ENCODE measurements around the gene RPS6KA2.

Gene RPS6KA2

GRCh38 chr6:166615059-166615770 lies 11.8 kb downstream of the RPS6KA2 start:
- DNase-seq (ENCODE audit: low read depth in 3 of 3) = no peak

GRCh38 chr6:166614589-166614988 lies 12.5 kb downstream of the RPS6KA2 start:
- no peak for DNase-seq (ENCODE audit: low read depth in 3 of 3)

GRCh38 chr6:166614171-166614583 lies 12.9 kb downstream of the RPS6KA2 start:
- DNase-seq (ENCODE audit: low read depth in 3 of 3) = no peak

- no peak for DNase-seq (ENCODE audit: low read depth in 3 of 3)
These were observed 14.0 kb downstream of the RPS6KA2 start for GRCh38 chr6:166613027-166613426.

- no peak for DNase-seq (ENCODE audit: low read depth in 3 of 3)
These were observed 14.6 kb downstream of the RPS6KA2 start for GRCh38 chr6:166612471-166612881.

- no peak for DNase-seq (ENCODE audit: low read depth in 3 of 3)
These were observed 15.4 kb downstream of the RPS6KA2 start for GRCh38 chr6:166611631-166612030.

- no peak for DNase-seq (ENCODE audit: low read depth in 3 of 3)
These were observed 17.0 kb downstream of the RPS6KA2 start for GRCh38 chr6:166610069-166610468.

GRCh38 chr6:166608774-166609173 lies 18.3 kb downstream of the RPS6KA2 start:
- no peak for DNase-seq (ENCODE audit: low read depth in 3 of 3)

- no peak for DNase-seq (ENCODE audit: low read depth in 3 of 3)
These were observed 21.3 kb downstream of the RPS6KA2 start for GRCh38 chr6:166605752-166606151.

- no peak for DNase-seq (ENCODE audit: low read depth in 3 of 3)
These were observed 22.1 kb downstream of the RPS6KA2 start for GRCh38 chr6:166604911-166605310.

GRCh38 chr6:166604328-166604727 lies 22.7 kb downstream of the RPS6KA2 start:
- no peak for DNase-seq (ENCODE audit: low read depth in 3 of 3)

GRCh38 chr6:166603043-166603690 lies 23.9 kb downstream of the RPS6KA2 start:
- no peak for DNase-seq (ENCODE audit: low read depth in 3 of 3)

GRCh38 chr6:166601956-166602355 lies 25.1 kb downstream of the RPS6KA2 start:
- no peak for DNase-seq (ENCODE audit: low read depth in 3 of 3)

- DNase-seq (ENCODE audit: low read depth in 3 of 3) = no peak
These were observed 26.1 kb downstream of the RPS6KA2 start for GRCh38 chr6:166600931-166601330.

GRCh38 chr6:166599205-166599604 lies 27.8 kb downstream of the RPS6KA2 start:
- DNase-seq (ENCODE audit: low read depth in 3 of 3) = no peak

GRCh38 chr6:166598441-166599138 lies 28.5 kb downstream of the RPS6KA2 start:
- no peak for DNase-seq (ENCODE audit: low read depth in 3 of 3)

- DNase-seq (ENCODE audit: low read depth in 3 of 3) = no peak
These were observed 29.2 kb downstream of the RPS6KA2 start for GRCh38 chr6:166597711-166598440.

GRCh38 chr6:166596776-166597507 lies 30.1 kb downstream of the RPS6KA2 start:
- no peak for DNase-seq (ENCODE audit: low read depth in 3 of 3)

GRCh38 chr6:166595949-166596348 lies 31.1 kb downstream of the RPS6KA2 start:
- DNase-seq (ENCODE audit: low read depth in 3 of 3) = no peak

GRCh38 chr6:166595061-166595780 lies 31.8 kb downstream of the RPS6KA2 start:
- DNase-seq (ENCODE audit: low read depth in 3 of 3) = no peak

- DNase-seq (ENCODE audit: low read depth in 3 of 3) = no peak
These were observed 34.2 kb downstream of the RPS6KA2 start for GRCh38 chr6:166592821-166593220.

All from stimulated activated CD4-positive, alpha-beta T cell treated with anti-CD3 and anti-CD28 coated beads, TNF-alpha, amount 100 ng/mL, for 24 hours (primary cell).